ENCODE results near the gene ARL4C.

ARL4C gene

DNA sequence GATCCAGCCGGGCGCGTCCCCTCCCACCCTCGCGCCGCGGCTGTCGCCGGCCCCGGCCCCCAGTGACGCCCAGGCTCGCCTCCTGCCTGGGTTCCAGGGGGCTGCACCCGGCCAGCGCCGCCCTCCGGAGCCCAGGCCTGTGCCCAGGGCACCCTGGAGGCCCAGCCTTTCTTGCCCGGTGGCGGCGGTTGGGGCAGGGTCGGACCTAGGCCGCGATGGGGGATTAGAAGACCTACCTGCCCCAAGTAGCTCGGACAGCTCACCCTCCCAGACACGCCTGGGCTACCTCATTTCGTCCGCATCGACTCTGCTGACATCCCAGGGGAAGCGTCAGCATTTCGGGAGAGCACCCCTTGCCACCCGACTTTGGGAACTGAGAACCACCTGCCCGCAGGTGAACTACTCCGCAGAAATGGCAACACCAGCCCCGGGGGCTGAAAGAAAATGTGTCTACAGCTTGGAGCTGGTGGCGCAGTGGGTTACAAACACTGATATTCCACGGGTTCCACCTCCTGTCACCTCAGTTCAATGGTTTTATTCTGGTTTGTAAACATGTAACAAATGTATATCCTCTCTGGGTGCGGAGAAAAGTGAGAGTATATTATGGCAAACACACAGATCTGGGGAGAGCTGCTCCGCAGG, 834 bp upstream of the ARL4C start:
- DNase-seq = no peak

DNA sequence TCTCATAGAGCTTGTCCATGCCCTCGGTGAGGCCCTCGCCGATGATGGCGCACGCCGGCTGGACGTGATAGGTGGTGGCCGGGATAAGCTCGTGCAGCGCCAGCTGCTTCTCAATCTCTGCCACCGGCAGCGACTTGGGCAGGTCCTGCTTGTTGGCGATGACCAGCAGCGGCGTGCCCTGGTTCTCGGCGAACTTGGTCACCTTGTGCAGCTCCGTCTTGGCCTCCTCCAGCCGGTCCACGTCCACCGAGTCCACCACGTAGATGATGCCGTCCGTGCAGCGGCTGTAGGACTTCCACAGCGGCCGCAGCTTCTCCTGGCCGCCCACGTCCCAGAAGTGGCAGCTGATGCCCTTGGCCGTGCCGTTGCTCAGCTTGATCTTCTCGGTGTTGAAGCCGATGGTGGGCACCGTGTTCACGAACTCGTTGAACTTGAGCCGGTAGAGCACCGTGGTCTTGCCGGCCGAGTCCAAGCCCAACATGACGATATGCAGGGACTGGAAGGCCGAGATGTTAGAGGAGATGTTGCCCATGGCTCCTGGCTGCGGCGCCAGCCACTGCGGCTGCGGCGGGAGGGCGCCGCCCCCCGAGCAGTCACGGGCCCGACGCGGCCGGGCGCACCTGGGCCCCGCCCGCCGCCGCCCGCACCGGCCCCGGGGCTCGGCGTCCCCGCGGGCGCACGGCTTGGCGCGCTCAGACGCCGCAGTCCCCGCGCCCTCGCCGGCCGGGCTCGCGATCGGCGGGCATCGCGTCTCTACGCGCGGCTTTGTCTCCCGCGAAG, 636 bp downstream of the ARL4C start:
- no peak for DNase-seq

DNA sequence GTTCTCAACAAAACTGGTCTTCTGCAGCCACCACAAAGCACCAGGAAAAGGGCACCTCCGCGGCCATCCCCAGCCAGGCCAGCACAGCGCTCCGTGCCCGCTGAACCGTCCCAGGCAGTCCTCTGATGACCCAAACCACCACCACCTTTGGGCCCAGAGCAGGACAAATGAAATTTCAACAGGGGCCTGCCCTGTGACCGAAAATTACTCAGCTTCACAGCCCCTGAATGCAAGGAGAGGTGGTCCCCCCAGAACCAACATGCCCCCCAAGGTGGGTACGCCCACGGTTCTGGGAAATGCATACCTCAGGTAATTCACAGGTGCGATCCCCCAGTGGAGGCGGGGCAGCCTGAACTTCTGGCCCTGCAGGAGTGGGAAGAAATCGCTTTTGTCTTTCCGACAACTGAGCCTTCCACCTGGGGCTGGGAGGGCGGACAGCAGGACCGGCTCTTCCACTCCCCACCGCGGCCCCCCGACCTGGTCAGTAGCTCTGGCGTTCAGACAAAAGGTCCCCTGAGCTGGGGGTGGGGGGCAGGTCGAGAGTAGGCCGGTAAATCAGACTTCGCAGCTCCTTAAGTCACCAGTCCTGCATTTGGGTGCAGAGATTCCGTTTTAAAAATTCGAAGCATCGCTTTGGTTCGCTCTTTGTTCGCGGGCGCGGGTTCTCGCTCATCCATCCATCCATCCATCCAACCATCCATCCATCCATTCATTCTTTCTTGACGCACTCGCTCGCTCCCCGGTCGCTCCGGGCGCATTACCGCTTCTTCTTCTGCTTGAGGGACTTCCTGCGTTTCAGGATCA, 1.4 kb downstream of the ARL4C start:
- no peak for DNase-seq

DNA sequence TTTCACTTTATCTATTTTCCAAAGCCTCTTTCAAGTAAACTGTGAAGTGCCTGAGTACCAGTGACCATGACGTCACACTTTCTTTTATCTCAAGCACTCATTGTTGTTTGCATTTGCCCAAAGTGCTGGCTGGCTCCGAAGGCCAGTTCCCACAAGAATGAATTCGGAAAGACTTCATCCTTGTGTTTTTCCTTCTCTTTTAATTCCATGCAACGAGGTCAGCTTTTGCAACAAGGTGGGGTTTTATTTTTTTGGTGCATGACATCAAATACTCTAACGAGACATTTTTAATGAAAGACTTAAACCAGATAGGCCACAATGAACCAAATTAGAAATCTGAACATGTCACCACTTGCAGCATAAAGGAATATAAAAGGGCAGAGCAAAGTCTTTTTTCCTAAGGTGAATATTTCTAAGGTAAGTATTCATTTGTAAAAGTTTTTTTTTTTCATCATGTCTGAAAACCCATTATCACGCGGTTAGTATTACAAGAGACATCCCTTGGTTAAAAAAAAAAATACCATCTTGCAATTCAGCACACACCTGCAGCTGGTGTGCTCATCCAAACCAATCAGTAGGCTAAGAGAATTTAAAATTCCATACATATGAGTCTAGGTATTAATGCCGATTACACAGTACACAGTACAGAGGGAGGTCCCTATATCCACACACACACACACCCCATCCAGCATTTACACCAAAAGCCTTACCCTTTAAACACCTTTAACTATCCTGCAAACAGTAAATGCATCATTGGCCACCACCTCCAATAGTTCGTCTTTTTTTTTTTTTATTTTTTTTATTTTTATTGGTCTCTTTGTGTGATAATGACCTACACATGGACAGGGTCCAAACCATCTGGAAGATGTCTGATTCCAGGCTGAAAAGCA, 2.3 kb downstream of the ARL4C start:
- DNase-seq = no peak

DNA sequence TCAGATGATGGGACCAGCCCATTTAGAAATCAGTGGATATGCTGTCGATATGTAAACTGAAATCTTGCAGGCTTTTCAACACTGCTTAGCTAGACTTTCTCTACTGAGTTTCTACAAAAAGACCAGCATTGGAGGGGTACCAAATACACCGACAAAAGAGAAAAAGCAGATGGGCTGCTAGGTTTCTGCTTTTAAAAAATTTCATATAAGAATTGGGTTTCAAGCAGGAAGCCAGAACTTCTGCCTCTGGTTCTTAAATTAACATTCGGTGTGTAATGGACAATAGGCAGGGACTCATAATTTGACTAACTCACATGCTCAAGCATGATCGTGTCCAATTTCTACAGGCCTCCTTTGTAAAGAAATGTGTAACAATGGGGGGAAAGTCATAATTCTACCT, 3.1 kb downstream of the ARL4C start:
- DNase-seq = no peak

DNA sequence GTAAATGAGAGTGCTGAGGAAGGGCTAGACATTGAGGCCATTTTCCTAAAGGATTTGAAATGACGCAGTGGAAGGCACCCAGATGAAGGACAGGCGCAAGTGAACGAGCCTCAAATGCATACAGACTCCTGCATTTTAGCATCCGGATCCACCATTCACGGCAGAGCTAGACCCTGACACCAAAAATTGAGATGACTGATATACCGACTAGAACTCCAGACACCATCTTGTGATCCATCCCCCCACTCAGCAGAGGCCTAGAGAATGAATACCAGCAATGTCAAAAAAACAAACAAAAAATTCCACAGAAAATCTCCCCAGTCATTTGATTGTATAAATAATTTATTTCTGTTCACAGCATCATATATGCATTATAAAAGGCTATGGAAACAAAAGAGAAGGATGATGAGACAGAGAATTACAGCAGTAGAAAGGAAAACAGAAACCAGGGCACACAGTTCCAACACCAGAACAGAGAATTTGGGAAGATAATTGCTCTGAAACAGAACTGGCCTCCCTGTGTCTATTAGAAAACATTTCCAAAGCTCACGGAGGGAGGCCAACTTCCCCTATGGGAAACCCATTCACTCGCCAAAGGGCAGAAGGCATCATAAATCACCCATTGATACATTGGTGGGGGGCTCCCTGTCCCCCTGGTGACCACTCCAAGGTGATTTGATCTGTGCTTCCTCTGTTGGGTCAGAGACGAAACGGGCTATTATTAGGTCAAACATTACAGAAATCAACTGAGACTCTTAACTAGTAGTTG, 4.0 kb downstream of the ARL4C start:
- no peak for DNase-seq

DNA sequence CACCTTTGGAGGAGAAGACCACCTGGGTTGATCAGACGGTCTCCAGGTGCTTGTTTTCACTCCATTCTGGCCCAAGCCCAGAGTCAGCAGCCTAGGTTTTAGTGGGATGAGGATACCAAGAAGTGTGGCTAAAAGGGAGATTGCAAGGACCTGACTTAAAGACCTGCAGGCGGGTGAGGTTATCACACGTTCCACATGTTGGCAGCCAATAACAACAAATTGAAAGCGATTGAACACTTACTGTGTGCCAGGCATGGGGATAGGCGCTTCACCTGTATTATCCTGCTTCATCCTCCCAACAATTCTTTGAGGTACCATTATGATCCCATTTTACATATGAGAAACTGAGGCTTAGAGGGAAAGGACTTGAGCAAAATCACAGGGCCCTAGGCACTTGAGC, 5.0 kb downstream of the ARL4C start:
- no peak for DNase-seq

GRCh38 chr2:234491281-234491680, 5.6 kb downstream of the ARL4C start:
- no peak for DNase-seq

- no peak for DNase-seq
These were observed 6.4 kb downstream of the ARL4C start for GRCh38 chr2:234490271-234491091.

DNA sequence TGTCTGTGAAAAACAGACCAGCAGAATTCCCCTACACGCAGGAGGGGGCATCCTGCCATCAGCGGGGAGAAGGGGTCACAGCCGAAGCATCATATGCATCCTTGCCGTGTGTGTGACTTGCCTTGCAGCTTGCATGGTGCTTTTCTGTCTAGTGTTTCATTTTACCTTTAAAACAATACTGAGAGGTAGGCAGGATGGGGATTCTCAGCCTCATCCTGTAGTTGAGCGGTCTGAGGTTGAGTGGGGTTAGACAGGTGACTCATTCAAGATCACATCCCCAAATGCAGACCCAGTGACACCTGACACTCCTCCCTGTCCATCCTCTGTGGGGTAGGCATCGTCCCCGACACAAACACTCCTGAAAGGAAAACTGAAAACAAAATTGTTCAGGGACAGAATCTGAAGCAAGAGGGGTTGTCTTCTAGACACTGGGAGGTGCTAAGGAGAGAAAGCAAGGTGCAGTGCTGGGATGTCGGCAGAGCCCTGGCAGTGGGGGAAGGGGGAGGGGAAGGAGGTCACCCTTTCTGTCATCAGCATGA, 7.9 kb downstream of the ARL4C start:
- no peak for DNase-seq

DNA sequence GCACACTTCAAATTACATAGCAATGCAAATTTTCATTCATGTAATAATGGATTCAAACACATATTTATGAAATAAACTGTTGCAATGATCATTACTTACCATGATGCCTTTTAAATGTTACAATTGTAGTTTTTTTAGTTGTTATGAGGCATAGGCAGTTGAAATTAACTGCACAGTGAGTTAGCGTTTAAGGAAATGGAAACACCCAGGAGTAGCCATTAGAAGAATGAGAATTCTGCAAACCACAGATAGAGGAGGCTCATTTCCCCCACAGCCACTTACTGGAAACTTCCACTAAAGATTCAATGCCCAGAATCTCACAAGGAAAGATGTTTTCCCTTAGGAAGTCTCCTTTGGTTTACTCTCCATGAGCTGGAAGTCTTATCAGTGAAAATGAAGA, 8.4 kb downstream of the ARL4C start:
- DNase-seq = no peak

- DNase-seq = no peak
These were observed 9.5 kb downstream of the ARL4C start for GRCh38 chr2:234487356-234487755.

GRCh38 chr2:234483568-234484251, 13.2 kb downstream of the ARL4C start:
- DNase-seq = no peak

DNA sequence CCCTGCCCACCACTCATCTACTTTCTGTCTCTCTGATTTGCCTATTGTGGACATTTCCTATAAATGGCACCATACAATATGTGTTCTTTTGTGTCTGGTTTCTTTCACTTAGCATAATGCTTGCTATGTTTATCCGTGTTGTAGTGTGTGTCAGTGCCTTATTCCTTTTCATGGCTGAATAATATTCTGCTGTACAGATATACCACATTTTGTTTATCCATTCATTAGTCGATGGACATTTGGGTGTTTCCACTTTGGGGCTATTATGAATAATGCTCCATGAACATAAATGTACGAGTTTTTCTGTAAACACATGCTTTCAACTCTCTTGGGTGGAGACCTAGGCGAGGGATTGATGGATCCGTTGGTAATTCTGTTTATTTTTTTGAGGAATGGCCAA, 15.6 kb downstream of the ARL4C start:
- DNase-seq = no peak

DNA sequence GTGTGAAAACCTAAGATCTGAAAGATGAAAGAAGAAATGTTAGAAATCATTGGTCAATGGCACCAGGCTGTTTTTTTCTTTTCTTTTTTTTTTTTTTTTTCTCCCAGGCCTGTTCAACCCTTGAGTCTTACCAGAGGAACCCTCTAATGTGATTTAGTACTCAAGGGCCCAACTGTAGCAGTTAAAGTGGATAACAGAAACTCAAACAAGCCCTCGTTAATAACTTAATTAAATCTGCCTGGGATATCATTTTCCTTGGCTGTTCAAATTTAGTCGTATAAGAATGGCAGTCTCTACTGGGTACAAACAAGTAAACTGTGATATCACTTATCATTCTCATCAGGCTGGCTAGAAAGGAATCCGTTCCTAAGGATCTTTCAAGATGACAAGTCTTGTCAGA, 16.5 kb downstream of the ARL4C start:
- DNase-seq = no peak

GRCh38 chr2:234479465-234479864, 17.4 kb downstream of the ARL4C start:
- no peak for DNase-seq

- DNase-seq = no peak
These were observed 18.6 kb downstream of the ARL4C start for GRCh38 chr2:234478121-234478858.

- no peak for DNase-seq
These were observed 20.1 kb downstream of the ARL4C start for GRCh38 chr2:234476766-234477165.

GRCh38 chr2:234474654-234475053, 22.2 kb downstream of the ARL4C start:
- DNase-seq = no peak
